Measurements from ENCODE around the gene COMMD4.
"Not testable (repeated sequence)": the region's sequence is repeated elsewhere in the genome, so short reads cannot be mapped to it uniquely, and the experiment has no call there.

COMMD4 gene

GRCh38 chr15:75333654-75334419, 2.0 kb upstream of the COMMD4 start:
- not testable (repeated sequence) for DNase-seq (ENCODE audit: low spot score)

- DNase-seq (ENCODE audit: low spot score): no peak
Measured at GRCh38 chr15:75335313-75335704, 554 bp upstream of the COMMD4 start.

GRCh38 chr15:75338661-75339240, 2.9 kb downstream of the COMMD4 start:
- no peak for DNase-seq (ENCODE audit: low spot score)

GRCh38 chr15:75339531-75340240, 3.8 kb downstream of the COMMD4 start:
- DNase-seq (ENCODE audit: low spot score): no peak

- no peak for DNase-seq (ENCODE audit: low spot score)
Measured at GRCh38 chr15:75342221-75342620, 6.4 kb downstream of the COMMD4 start.

GRCh38 chr15:75343953-75344352, 8.1 kb downstream of the COMMD4 start:
- DNase-seq (ENCODE audit: low spot score): not testable (repeated sequence)

- DNase-seq (ENCODE audit: low spot score): no peak
Measured at GRCh38 chr15:75346796-75347221, 10.9 kb downstream of the COMMD4 start, which contains the start of gene NEIL1. Gene NEIL1, plus strand, starts transcription at chr15:75347039. Its CDS starts 1,867 bp downstream, at chr15:75348906.

- DNase-seq (ENCODE audit: low spot score): peak; percentile 39
Measured at GRCh38 chr15:75347222-75348033, 11.6 kb downstream of the COMMD4 start.

- no peak for DNase-seq (ENCODE audit: low spot score)
Measured at GRCh38 chr15:75348034-75348561, 12.2 kb downstream of the COMMD4 start.

- DNase-seq (ENCODE audit: low spot score): no peak
Measured at GRCh38 chr15:75348562-75349350, 12.9 kb downstream of the COMMD4 start.

- not testable (repeated sequence) for DNase-seq (ENCODE audit: low spot score)
Measured at GRCh38 chr15:75349351-75349669, 13.4 kb downstream of the COMMD4 start.

GRCh38 chr15:75349851-75350588, 14.2 kb downstream of the COMMD4 start:
- peak; percentile 72 for DNase-seq (ENCODE audit: low spot score)

- no peak for DNase-seq (ENCODE audit: low spot score)
Measured at GRCh38 chr15:75350601-75351361, 14.9 kb downstream of the COMMD4 start.

GRCh38 chr15:75352186-75353080, 16.6 kb downstream of the COMMD4 start:
- DNase-seq (ENCODE audit: low spot score): no peak

- DNase-seq (ENCODE audit: low spot score): no peak
Measured at GRCh38 chr15:75353604-75354003, 17.7 kb downstream of the COMMD4 start.

GRCh38 chr15:75354454-75354853, 18.6 kb downstream of the COMMD4 start:
- DNase-seq (ENCODE audit: low spot score): no peak

GRCh38 chr15:75355369-75355768, 19.5 kb downstream of the COMMD4 start:
- DNase-seq (ENCODE audit: low spot score): no peak

GRCh38 chr15:75356006-75356405, 20.1 kb downstream of the COMMD4 start:
- no peak for DNase-seq (ENCODE audit: low spot score)

GRCh38 chr15:75356517-75356916, 20.7 kb downstream of the COMMD4 start:
- no peak for DNase-seq (ENCODE audit: low spot score)
